ENCODE data around the gene THTPA.
"Not testable (repeated sequence)": the region's sequence is repeated elsewhere in the genome, so short reads cannot be mapped to it uniquely, and the experiment has no call there.

The THTPA gene

GRCh38 chr14:23533652-23534435 lies 22.2 kb upstream of the THTPA start:
- DNase-seq: no peak

GRCh38 chr14:23535943-23536342 lies 20.1 kb upstream of the THTPA start:
- no peak for DNase-seq

- no peak for DNase-seq
Measured at GRCh38 chr14:23536494-23536893, 19.6 kb upstream of the THTPA start.

GRCh38 chr14:23536906-23537305 lies 19.2 kb upstream of the THTPA start:
- not testable (repeated sequence) for DNase-seq

- no peak for DNase-seq
Measured at GRCh38 chr14:23537351-23538049, 18.6 kb upstream of the THTPA start.

- no peak for DNase-seq
Measured at GRCh38 chr14:23538050-23538718, 17.9 kb upstream of the THTPA start.

GRCh38 chr14:23538785-23539184 lies 17.3 kb upstream of the THTPA start:
- DNase-seq: no peak

- DNase-seq: peak; percentile 16
Measured at GRCh38 chr14:23539248-23540140, 16.6 kb upstream of the THTPA start.

- DNase-seq: no peak
Measured at GRCh38 chr14:23540141-23540469, 16.0 kb upstream of the THTPA start.

- no peak for DNase-seq
Measured at GRCh38 chr14:23542261-23542660, 13.8 kb upstream of the THTPA start.

GRCh38 chr14:23543403-23543802 lies 12.7 kb upstream of the THTPA start:
- no peak for DNase-seq

GRCh38 chr14:23544511-23545447 lies 11.3 kb upstream of the THTPA start:
- DNase-seq: peak; percentile 60

GRCh38 chr14:23545740-23546365 lies 10.2 kb upstream of the THTPA start:
- no peak for DNase-seq

- DNase-seq: no peak
Measured at GRCh38 chr14:23546450-23547035, 9.5 kb upstream of the THTPA start.

GRCh38 chr14:23547924-23548323 lies 8.1 kb upstream of the THTPA start:
- peak; percentile 67 for DNase-seq

- DNase-seq: peak; percentile 21
Measured at GRCh38 chr14:23548351-23549318, 7.4 kb upstream of the THTPA start.

GRCh38 chr14:23550131-23550811 lies 5.8 kb upstream of the THTPA start:
- no peak for DNase-seq

GRCh38 chr14:23550812-23551265 lies 5.2 kb upstream of the THTPA start:
- no peak for DNase-seq
